CD14-positive monocyte (primary cell): ENCODE results near the gene CD74. TPM values are rescaled to one million over a fixed set of nuclear protein-coding genes. Genes with fewer than 3 reads are reported as not detected.

Experiments used
- DNase-seq, 3 donors: peaks; one replicate each; pipeline ENCODE4 v3.0.0-alpha.2; 2011 to 2022
- H2AFZ ChIP-seq: 2 replicates; pipeline ENCODE4 v1.6.0; 2012; ENCODE audit warnings: mild to moderate bottlenecking, low read depth, low read length, inconsistent platforms; ENCODE audit not compliant: insufficient read depth, poor library complexity, severe bottlenecking
- H3K27ac ChIP-seq, 2 donors: 1 replicate in 1 of 2; 2 replicates in 1 of 2; pipeline ENCODE4 v1.5.1; 2012 to 2013; ENCODE audit warnings: low read length in 2 of 2, control low read depth in 1 of 2, inconsistent platforms in 1 of 2, low read depth in 1 of 2, mild to moderate bottlenecking in 1 of 2
- H3K27me3 ChIP-seq, 2 donors: one replicate each; pipeline versions ENCODE4 v1.6.0 to v1.6.1; 2011 to 2013; ENCODE audit warnings: low read length in 2 of 2; ENCODE audit not compliant: control insufficient read depth in 2 of 2, insufficient read depth in 2 of 2
- H3K36me3 ChIP-seq, 2 donors: replicated peaks in 1 of 2; 1 replicate in 1 of 2; 2 replicates in 1 of 2; pipeline versions ENCODE4 v1.5.1 to v1.6.1; 2012 to 2013; ENCODE audit warnings: low read length in 2 of 2, control low read depth in 1 of 2, inconsistent platforms in 1 of 2, mild to moderate bottlenecking in 1 of 2; ENCODE audit not compliant: insufficient read depth in 2 of 2, control insufficient read depth in 1 of 2
- H3K4me1 ChIP-seq, 2 donors: 1 replicate in 1 of 2; 2 replicates in 1 of 2; pipeline versions ENCODE4 v1.5.1 to v1.6.1; 2012 to 2013; ENCODE audit warnings: low read length in 2 of 2, control low read depth in 1 of 2, inconsistent platforms in 1 of 2, mild to moderate bottlenecking in 1 of 2, moderate library complexity in 1 of 2; ENCODE audit not compliant: insufficient read depth in 2 of 2, control insufficient read depth in 1 of 2
- H3K4me2 ChIP-seq: replicated peaks from 2 replicates; pipeline ENCODE3; 2012; ENCODE audit warnings: low read length, moderate library complexity, mild to moderate bottlenecking; ENCODE audit not compliant: poor library complexity, severe bottlenecking; ENCODE audit errors: extremely low read depth
- H3K4me3 ChIP-seq, 3 experiments: fragments of 200-600 bp in 1 of 3; sonication (generic) in 1 of 3; replicated peaks in 1 of 3; 1 replicate in 2 of 3; 2 replicates in 1 of 3; pipeline ENCODE4 v1.5.1; 2011 to 2013; ENCODE audit warnings: low read length in 3 of 3, mild to moderate bottlenecking in 3 of 3, control low read depth in 2 of 3, low read depth in 2 of 3, inconsistent platforms in 1 of 3, moderate library complexity in 1 of 3
- H3K79me2 ChIP-seq: 2 replicates; pipeline ENCODE4 v1.6.0; 2012; ENCODE audit warnings: mild to moderate bottlenecking, control low read depth, inconsistent platforms, low read length, moderate library complexity; ENCODE audit not compliant: insufficient read depth
- H3K9ac ChIP-seq: 2 replicates; pipeline ENCODE4 v1.6.0; 2017; ENCODE audit warnings: low read length, mild to moderate bottlenecking; ENCODE audit not compliant: insufficient read depth, poor library complexity, severe bottlenecking
- H3K9me3 ChIP-seq, 2 donors: replicated peaks in 1 of 2; 1 replicate in 1 of 2; 2 replicates in 1 of 2; pipeline versions ENCODE4 v1.5.1 to v1.6.1; 2012 to 2013; ENCODE audit warnings: low read length in 2 of 2, control low read depth in 1 of 2; ENCODE audit not compliant: control insufficient read depth in 1 of 2, insufficient read depth in 1 of 2
- H4K20me1 ChIP-seq: 2 replicates; pipeline ENCODE4 v1.6.0; 2012; ENCODE audit warnings: mild to moderate bottlenecking, low read length, control low read depth, moderate library complexity; ENCODE audit not compliant: insufficient read depth
- H3K27ac Mint-ChIP-seq, 7 donors: one replicate each; pipeline ENCODE4 v1.8.0; 2020; ENCODE audit warnings: mild to moderate bottlenecking in 7 of 7, mixed read lengths in 7 of 7, moderate library complexity in 6 of 7, inconsistent platforms in 2 of 7
- H3K27me3 Mint-ChIP-seq, 3 donors: one replicate each; pipeline ENCODE4 v1.8.0; 2021 to 2022; ENCODE audit warnings: low read depth in 3 of 3, mild to moderate bottlenecking in 3 of 3, mixed read lengths in 3 of 3, moderate library complexity in 3 of 3, inconsistent platforms in 1 of 3
- H3K36me3 Mint-ChIP-seq, 2 donors: one replicate each; pipeline ENCODE4 v1.8.0; 2020; ENCODE audit warnings: mixed read lengths in 2 of 2, inconsistent platforms in 1 of 2, mild to moderate bottlenecking in 1 of 2
- H3K4me1 Mint-ChIP-seq: one replicate; pipeline ENCODE4 v1.8.0; 2020; ENCODE audit warnings: mild to moderate bottlenecking, mixed read lengths
- H3K4me3 Mint-ChIP-seq, 2 donors: one replicate each; pipeline ENCODE4 v1.8.0; 2020; ENCODE audit warnings: mild to moderate bottlenecking in 2 of 2, mixed read lengths in 2 of 2, moderate library complexity in 1 of 2
- H3K9me3 Mint-ChIP-seq, 7 donors: one replicate each; pipeline ENCODE4 v1.8.0; 2020 to 2022; ENCODE audit warnings: mixed read lengths in 7 of 7, mild to moderate bottlenecking in 6 of 7, moderate library complexity in 6 of 7, inconsistent platforms in 2 of 7
- WGBS: methylation state at CpG from one replicate; pipeline ENCODE4 v1.1.5; 2013; ENCODE audit warnings: missing lambda C conversion rate; ENCODE audit not compliant: insufficient coverage; 5-methylcytosine and 5-hydroxymethylcytosine counted together
- intact Hi-C, 2 donors: fragments of 100-400 bp; cut with micrococcal nuclease; formaldehyde crosslinking; loops; one replicate each; pipeline versions ENCODE4 v1.15.0 to v1.15.1; 2023
- polyA plus RNA-seq, 3 donors: library from polyadenylated mRNA; depleted of rRNA in 1 of 3; unstranded in 2 of 3; stranded (reverse) in 1 of 3; fragments of 300-500 nt in 2 of 3; fragments of >200 nt in 1 of 3; fragmentation: Illumina TruSeq in 2 of 3; gene quantifications; 1 replicate in 2 of 3; 2 replicates in 1 of 3; pipeline ENCODE4 v1.2.3, GENCODE V29; 2012 to 2021
- TF ChIP-seq, protein P1 (sequence below): fragments of 200-600 bp; IDR thresholded peaks from one replicate; pipeline ENCODE4 v1.8.0; 2022; ENCODE audit warnings: antibody characterized with exemption, mild to moderate bottlenecking

The CD74 gene
- polyA plus RNA-seq, 3 donors, result 3,498 to 7,550 (median 4,939) TPM

- Histone ChIP-seq H3K9ac (no peak overlapping the region), H3K79me2 (no peaks in the 10 kb centered on the region), H4K20me1 (no peaks in the 10 kb centered on the region), H3K4me2 (no peak overlapping the region), H3K4me3 (no peak overlapping the region), H3K27me3 (no peaks in the 10 kb centered on the region), H3K9me3 (no peaks in the 10 kb centered on the region), H3K4me1 (peaks cover 0 to 4% of the 10 kb centered on the region in 2 donors), H3K27ac (no peak overlapping the region), H3K36me3 (no peaks in the 10 kb centered on the region), H2AFZ (peak overlapping the region; percentile 16)
- Mint-ChIP-seq H3K4me3 (peak overlapping the region in 1 of 2 donors; percentile 64), H3K36me3 (peaks cover 6% of the 10 kb centered on the region in 2 donors), H3K4me1 (peaks cover 11% of the 10 kb centered on the region), H3K27me3 (no peaks in the 10 kb centered on the region), H3K27ac (peak overlapping the region in 2 of 7 donors; percentile 5 to 63), H3K9me3 (no peaks in the 10 kb centered on the region)
- TF ChIP-seq, protein P1, sequence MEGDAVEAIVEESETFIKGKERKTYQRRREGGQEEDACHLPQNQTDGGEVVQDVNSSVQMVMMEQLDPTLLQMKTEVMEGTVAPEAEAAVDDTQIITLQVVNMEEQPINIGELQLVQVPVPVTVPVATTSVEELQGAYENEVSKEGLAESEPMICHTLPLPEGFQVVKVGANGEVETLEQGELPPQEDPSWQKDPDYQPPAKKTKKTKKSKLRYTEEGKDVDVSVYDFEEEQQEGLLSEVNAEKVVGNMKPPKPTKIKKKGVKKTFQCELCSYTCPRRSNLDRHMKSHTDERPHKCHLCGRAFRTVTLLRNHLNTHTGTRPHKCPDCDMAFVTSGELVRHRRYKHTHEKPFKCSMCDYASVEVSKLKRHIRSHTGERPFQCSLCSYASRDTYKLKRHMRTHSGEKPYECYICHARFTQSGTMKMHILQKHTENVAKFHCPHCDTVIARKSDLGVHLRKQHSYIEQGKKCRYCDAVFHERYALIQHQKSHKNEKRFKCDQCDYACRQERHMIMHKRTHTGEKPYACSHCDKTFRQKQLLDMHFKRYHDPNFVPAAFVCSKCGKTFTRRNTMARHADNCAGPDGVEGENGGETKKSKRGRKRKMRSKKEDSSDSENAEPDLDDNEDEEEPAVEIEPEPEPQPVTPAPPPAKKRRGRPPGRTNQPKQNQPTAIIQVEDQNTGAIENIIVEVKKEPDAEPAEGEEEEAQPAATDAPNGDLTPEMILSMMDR, result peak; percentile 87
- intact Hi-C loops, result loop anchor here in 1 of 2 donors (5.0 kb wide), 1 partner anchor 39 kb away; no protein-coding TSS in a partner anchor
- DNase-seq, result peak; percentile 84 to 90 (median 88)
- WGBS, result 0% methylated on average over 2 of the region's 13 CpGs
Observed at GRCh38 chr5:150436141-150436680, 23.5 kb upstream of the CD74 start.

DNA sequence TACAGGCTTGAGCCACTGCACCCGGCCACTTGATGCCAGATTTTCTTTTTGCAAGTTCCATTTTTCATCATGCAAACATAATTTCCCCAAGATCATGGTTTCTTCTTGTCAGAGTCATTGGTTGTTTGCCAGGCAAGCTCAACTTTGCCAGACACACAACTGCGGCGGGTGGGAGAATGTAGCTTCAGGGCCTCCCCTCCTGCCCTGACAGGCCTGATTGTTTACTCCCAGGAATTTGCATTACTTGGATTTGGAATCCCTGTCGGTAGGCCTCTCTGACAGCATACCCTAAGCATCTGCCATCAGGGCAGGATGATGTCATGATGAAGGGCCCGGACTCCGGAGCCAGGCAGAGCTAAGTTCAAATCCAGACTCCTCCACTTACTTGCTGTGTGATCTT is 21.8 kb upstream of the CD74 start:
- no peak overlapping the region for H3K9ac ChIP-seq
- 94% methylated on average over 3 of the region's 6 CpGs for WGBS
- H3K9me3 ChIP-seq, result no peaks in the 10 kb centered on the region
- Mint-ChIP-seq H3K27me3 (peaks cover 0 to 2% (median 0%) of the 10 kb centered on the region in 3 donors), H3K9me3 (no peaks in the 10 kb centered on the region), H3K4me1 (peaks cover 17% of the 10 kb centered on the region), H3K4me3 (no peak overlapping the region), H3K36me3 (no peaks in the 10 kb centered on the region), H3K27ac (no peak overlapping the region)
- TF ChIP-seq, protein P1, result no peak
- intact Hi-C loops, result no loop called here
- H3K79me2 ChIP-seq, result no peaks in the 10 kb centered on the region
- no peak overlapping the region for H3K4me3 ChIP-seq
- H2AFZ ChIP-seq, result no peak overlapping the region
- H3K27ac ChIP-seq, result no peak overlapping the region
- no peaks in the 10 kb centered on the region for H4K20me1 ChIP-seq
- peaks cover 6 to 9% of the 10 kb centered on the region in 2 donors for H3K4me1 ChIP-seq
- no peaks in the 10 kb centered on the region for H3K27me3 ChIP-seq
- no peaks in the 10 kb centered on the region for H3K36me3 ChIP-seq
- H3K4me2 ChIP-seq, result no peak overlapping the region
- DNase-seq, result no peak
